ENCODE data around the gene NMRAL1. TPM values are rescaled to one million over a fixed set of nuclear protein-coding genes. Genes with fewer than 3 reads are reported as not detected.

Gene NMRAL1
- total and polyA plus RNA-seq, 2 experiments from 2014 or later = 50.7 to 61.7 TPM

DNA sequence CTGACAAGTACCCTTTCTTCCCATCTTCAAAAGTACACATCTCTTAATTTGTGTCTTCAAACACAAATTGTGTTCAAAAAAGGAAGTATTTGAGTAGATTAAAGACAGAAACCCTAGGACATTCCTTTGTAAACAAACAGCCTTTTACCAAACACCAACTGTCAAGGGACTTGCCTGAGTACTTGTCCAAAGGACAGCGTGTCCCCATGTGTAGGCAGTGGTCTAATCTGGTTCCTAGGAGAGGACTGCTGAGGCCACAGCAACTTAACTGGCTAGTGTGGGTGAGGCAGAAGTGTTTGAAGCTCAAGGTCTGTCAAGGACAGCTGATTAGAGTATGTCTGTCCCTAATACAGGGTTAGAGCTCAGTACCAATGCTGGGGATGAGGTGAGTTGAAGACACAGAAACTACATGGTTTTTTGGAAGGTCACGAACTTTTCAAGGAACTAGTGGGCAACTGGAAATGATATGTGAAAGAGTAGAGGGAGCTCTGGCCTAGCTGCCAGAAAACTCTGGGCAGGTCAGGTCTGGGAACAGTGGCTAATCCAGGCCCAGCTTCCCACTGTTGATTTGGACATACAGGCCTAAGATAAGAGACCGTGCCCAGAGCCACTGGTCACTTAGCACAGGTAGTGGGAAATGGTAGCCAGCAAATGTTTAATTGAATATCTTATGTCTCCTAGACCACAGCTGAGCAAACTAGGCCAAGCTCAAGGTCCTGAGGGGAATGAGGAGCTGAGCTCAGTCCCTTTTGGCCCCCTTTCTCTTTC, 11.9 kb upstream of the NMRAL1 start (continued):
- no peak for TF ChIP-seq EZH2phosphoT487 (IDR thresholded peaks at IDR 0.05; ENCODE audit: unreplicated experiment)
- no peak for TF ChIP-seq REST (IDR thresholded peaks at IDR 0.05; ENCODE audit: unreplicated experiment)
- no peak for TF ChIP-seq POLR2AphosphoS5 (IDR thresholded peaks at IDR 0.05; ENCODE audit: low read depth)
- no peak for TF ChIP-seq STAT1 (IDR thresholded peaks at IDR 0.05; ENCODE audit: unreplicated experiment)
- TF ChIP-seq JUNB (IDR thresholded peaks at IDR 0.05; ENCODE audit: unreplicated experiment) = no peak
- no peak for TF ChIP-seq NANOG (IDR thresholded peaks at IDR 0.05; ENCODE audit: borderline replicate concordance)

DNA sequence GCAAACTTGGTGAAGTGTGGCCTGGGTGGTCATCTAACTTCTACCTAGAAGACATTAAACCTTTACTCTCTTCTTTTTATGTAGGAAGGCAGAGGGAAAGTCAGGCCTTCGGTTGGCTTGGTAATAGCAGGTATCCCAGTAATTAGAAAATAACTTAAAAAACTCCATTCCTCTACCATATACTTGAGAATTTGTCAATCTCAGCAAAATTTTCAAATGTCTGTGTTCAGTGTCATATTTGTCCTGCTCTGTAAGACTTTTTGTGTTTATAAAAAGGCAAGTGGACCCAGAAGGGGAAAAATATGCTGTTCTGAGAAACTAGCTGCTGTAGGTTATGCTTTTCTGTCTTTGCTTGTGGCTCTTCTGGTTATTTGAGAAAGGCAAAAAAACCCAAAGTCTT, 7.5 kb upstream of the NMRAL1 start:
- H3K27ac Mint-ChIP-seq = no peak overlapping the region
- Histone ChIP-seq H3K9me2 (ENCODE audit: insufficient read depth) (no peaks in the 10 kb centered on the region), H3K36me3 (ENCODE audit: insufficient read depth) (no peaks in the 10 kb centered on the region), H4K20me1 (replicated peaks; ENCODE audit: insufficient read depth) (no peaks in the 10 kb centered on the region; the same call in none of the 2 replicates), H3K4me1 (ENCODE audit: insufficient read depth) (no peaks in the 10 kb centered on the region), H3K4me2 (no peak overlapping the region), H3F3A (replicated peaks; ENCODE audit: low read depth) (0 out of 2 replicates have a peak, but pooled peaks cover 10% of the 10 kb centered on the region), H3K4me3 (no peak overlapping the region), H2AFZ (no peak overlapping the region), H3K27me3 (ENCODE audit: insufficient read depth) (no peaks in the 10 kb centered on the region), H3K79me2 (replicated peaks; ENCODE audit: insufficient read depth) (peaks cover 44% of the 10 kb centered on the region), H3K27ac (ENCODE audit: low read depth) (no peak overlapping the region; the same call in 1 of the 2 replicates)
- no peak for ATAC-seq
- H3K36me3 Mint-ChIP-seq (ENCODE audit: low read depth) = peaks cover 7% of the 10 kb centered on the region; the same call in 2 of the 3 replicates
- H3K9me3 Mint-ChIP-seq = no peaks in the 10 kb centered on the region
- TF ChIP-seq, protein P1, sequence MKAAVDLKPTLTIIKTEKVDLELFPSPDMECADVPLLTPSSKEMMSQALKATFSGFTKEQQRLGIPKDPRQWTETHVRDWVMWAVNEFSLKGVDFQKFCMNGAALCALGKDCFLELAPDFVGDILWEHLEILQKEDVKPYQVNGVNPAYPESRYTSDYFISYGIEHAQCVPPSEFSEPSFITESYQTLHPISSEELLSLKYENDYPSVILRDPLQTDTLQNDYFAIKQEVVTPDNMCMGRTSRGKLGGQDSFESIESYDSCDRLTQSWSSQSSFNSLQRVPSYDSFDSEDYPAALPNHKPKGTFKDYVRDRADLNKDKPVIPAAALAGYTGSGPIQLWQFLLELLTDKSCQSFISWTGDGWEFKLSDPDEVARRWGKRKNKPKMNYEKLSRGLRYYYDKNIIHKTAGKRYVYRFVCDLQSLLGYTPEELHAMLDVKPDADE (IDR thresholded peaks at IDR 0.05) = no peak
- no peak for TF ChIP-seq STAT1 (IDR thresholded peaks at IDR 0.05; ENCODE audit: unreplicated experiment)
- no peak for TF ChIP-seq JUNB (IDR thresholded peaks at IDR 0.05; ENCODE audit: unreplicated experiment)
- no peak for TF ChIP-seq EZH2 (IDR thresholded peaks at IDR 0.05; ENCODE audit: low read depth, unreplicated experiment)
- TF ChIP-seq ZNF331 (CRISPR knock-in tag; IDR thresholded peaks at IDR 0.05; ENCODE audit: low read depth) = no peak
- no peak for TF ChIP-seq POLR2AphosphoS5 (IDR thresholded peaks at IDR 0.05; ENCODE audit: low read depth)
- no peaks in the 10 kb centered on the region for H3K27me3 Mint-ChIP-seq (ENCODE audit: insufficient read depth, low read depth, poor library complexity)
- H3K4me3 Mint-ChIP-seq = no peak overlapping the region
- H3K4me1 Mint-ChIP-seq = peaks cover 5% of the 10 kb centered on the region
- no peak for DNase-seq (ENCODE audit: low spot score)

All from GM23338 (cell line).